ENCODE results near the gene ABCB8. TPM values are rescaled to one million over a fixed set of nuclear protein-coding genes. Genes with fewer than 3 reads are reported as not detected.

ABCB8 gene
- total RNA-seq, 2 experiments from 2014 or later, result 50.3 to 52.4 TPM

- no peak overlapping the region for H3K27ac Mint-ChIP-seq
- ATAC-seq, result no peak
These were observed 20.7 kb downstream of the ABCB8 start for GRCh38 chr7:151048911-151049463.

GRCh38 chr7:151051108-151051507 is 22.9 kb downstream of the ABCB8 start:
- CTCF ChIA-PET, result interaction anchor here (0.7 to 1.9 kb wide), 3 partner anchors 9 to 62 kb away, joined by 3 to 7 read pairs (median 4); no protein-coding TSS in a partner anchor
- no peaks in the 10 kb centered on the region for H3K9me3 Mint-ChIP-seq (ENCODE audit: low read depth)
- peaks cover 10% of the 10 kb centered on the region for H3K4me1 Mint-ChIP-seq
- ATAC-seq (peak; percentile 75), DNase-seq (peak; percentile 68)
- H3K36me3 Mint-ChIP-seq, result no peaks in the 10 kb centered on the region
- H3K27ac Mint-ChIP-seq, result no peak overlapping the region
- H3K4me3 Mint-ChIP-seq, result no peak overlapping the region
- peaks cover 9% of the 10 kb centered on the region for H3K27me3 Mint-ChIP-seq

More at GRCh38 chr7:151048911-151049463, 20.7 kb downstream of the ABCB8 start:
- no peak overlapping the region for H3K4me3 Mint-ChIP-seq
- no peaks in the 10 kb centered on the region for H3K36me3 Mint-ChIP-seq
- peaks cover 10% of the 10 kb centered on the region for H3K4me1 Mint-ChIP-seq
- H3K9me3 Mint-ChIP-seq (ENCODE audit: low read depth), result no peaks in the 10 kb centered on the region
- H3K27me3 Mint-ChIP-seq, result peaks cover 9% of the 10 kb centered on the region
- CTCF ChIA-PET, result no interaction called here
- DNase-seq, result no peak

GRCh38 chr7:151053096-151053495 is 24.8 kb downstream of the ABCB8 start:
- H3K36me3 Mint-ChIP-seq, result no peaks in the 10 kb centered on the region
- peaks cover 9% of the 10 kb centered on the region for H3K27me3 Mint-ChIP-seq
- no peak for DNase-seq
- no peaks in the 10 kb centered on the region for H3K9me3 Mint-ChIP-seq (ENCODE audit: low read depth)
- H3K4me3 Mint-ChIP-seq, result no peak overlapping the region
- no peak for ATAC-seq
- peaks cover 20% of the 10 kb centered on the region for H3K4me1 Mint-ChIP-seq
- no peak overlapping the region for H3K27ac Mint-ChIP-seq
- CTCF ChIA-PET, result interaction anchor here (0.8 kb wide), 1 partner anchor 71 kb away, joined by 3 read pairs; no protein-coding TSS in a partner anchor

- Mint-ChIP-seq H3K36me3 (no peaks in the 10 kb centered on the region), H3K4me1 (peaks cover 24% of the 10 kb centered on the region), H3K4me3 (no peak overlapping the region), H3K27me3 (peaks cover 9% of the 10 kb centered on the region), H3K27ac (no peak overlapping the region), H3K9me3 (ENCODE audit: low read depth) (no peaks in the 10 kb centered on the region)
- DNase-seq, result no peak
- CTCF ChIA-PET, result no interaction called here
- ATAC-seq, result no peak
These were observed 25.5 kb downstream of the ABCB8 start for GRCh38 chr7:151053751-151054150.

GRCh38 chr7:151056283-151056665 is 28.0 kb downstream of the ABCB8 start:
- peaks cover 36% of the 10 kb centered on the region for H3K4me1 Mint-ChIP-seq
- ATAC-seq, result no peak
- H3K36me3 Mint-ChIP-seq, result no peaks in the 10 kb centered on the region
- H3K4me3 Mint-ChIP-seq, result peak overlapping the region; percentile 10
- DNase-seq, result no peak
- H3K9me3 Mint-ChIP-seq (ENCODE audit: low read depth), result no peaks in the 10 kb centered on the region
- no peak overlapping the region for H3K27ac Mint-ChIP-seq
- H3K27me3 Mint-ChIP-seq, result peaks cover 4% of the 10 kb centered on the region
- CTCF ChIA-PET, result interaction anchor here (1.5 kb wide), 1 partner anchor 25 kb away, joined by 4 read pairs; the partner anchor contains the start of gene FASTK

GRCh38 chr7:151056666-151057505 is 28.6 kb downstream of the ABCB8 start:
- Mint-ChIP-seq H3K36me3 (no peaks in the 10 kb centered on the region), H3K4me3 (peak overlapping the region; percentile 91), H3K27me3 (peaks cover 2% of the 10 kb centered on the region), H3K27ac (peak overlapping the region; percentile 73), H3K4me1 (peaks cover 41% of the 10 kb centered on the region), H3K9me3 (ENCODE audit: low read depth) (no peaks in the 10 kb centered on the region)
- no peak for ATAC-seq
- CTCF ChIA-PET, result interaction anchor here (1.0 to 1.4 kb wide), 2 partner anchors 28 to 94 kb away, joined by 3 to 6 read pairs; partner anchors contain the start of gene ABCB8
- DNase-seq, result no peak

GRCh38 chr7:151057506-151057988 is 29.3 kb downstream of the ABCB8 start, which contains the start of gene CDK5:
Gene CDK5 (minus strand): TSS chr7:151057897. CDS start chr7:151057848, 49 bp downstream.
- H3K4me3 Mint-ChIP-seq, result peak within 1 kb of the TSS; percentile 91
- H3K36me3 Mint-ChIP-seq, result no peaks in the 10 kb centered on the region
- ATAC-seq, result peak; percentile 8
- CTCF ChIA-PET, result interaction anchor here (1.0 to 1.4 kb wide), 2 partner anchors 29 to 95 kb away, joined by 3 to 6 read pairs; partner anchors contain the start of gene ABCB8
- H3K27ac Mint-ChIP-seq, result peak within 1 kb of the TSS; percentile 97
- peaks cover under 1% of the 10 kb centered on the region for H3K27me3 Mint-ChIP-seq
- peak; percentile 57 for DNase-seq
- H3K4me1 Mint-ChIP-seq, result peaks cover 41% of the 10 kb centered on the region
- no peaks in the 10 kb centered on the region for H3K9me3 Mint-ChIP-seq (ENCODE audit: low read depth)

GRCh38 chr7:151057989-151058780 is 29.9 kb downstream of the ABCB8 start:
- Mint-ChIP-seq H3K27ac (peak overlapping the region; percentile 97), H3K4me3 (peak overlapping the region; percentile 91), H3K36me3 (no peaks in the 10 kb centered on the region), H3K27me3 (no peaks in the 10 kb centered on the region), H3K9me3 (ENCODE audit: low read depth) (no peaks in the 10 kb centered on the region), H3K4me1 (peaks cover 36% of the 10 kb centered on the region)
- DNase-seq (peak; percentile 99), ATAC-seq (peak; percentile 91)
- CTCF ChIA-PET, result interaction anchor here (0.7 to 1.4 kb wide), 15 partner anchors 8 to 96 kb away, joined by 3 to 6 read pairs (median 3); partner anchors contain the start of genes ABCB8 and FASTK

GRCh38 chr7:151058781-151059366 is 30.6 kb downstream of the ABCB8 start:
- DNase-seq (no peak), ATAC-seq (no peak)
- H3K36me3 Mint-ChIP-seq, result no peaks in the 10 kb centered on the region
- no peaks in the 10 kb centered on the region for H3K27me3 Mint-ChIP-seq
- peak overlapping the region; percentile 97 for H3K27ac Mint-ChIP-seq
- H3K4me3 Mint-ChIP-seq, result peak overlapping the region; percentile 91
- CTCF ChIA-PET, result interaction anchor here (0.7 to 1.4 kb wide), 13 partner anchors 9 to 96 kb away, joined by 3 to 5 read pairs (median 3); partner anchors contain the start of genes ABCB8 and FASTK
- H3K4me1 Mint-ChIP-seq, result peaks cover 34% of the 10 kb centered on the region
- no peaks in the 10 kb centered on the region for H3K9me3 Mint-ChIP-seq (ENCODE audit: low read depth)

- Mint-ChIP-seq H3K4me1 (peaks cover 34% of the 10 kb centered on the region), H3K27ac (peak within 1 kb of the TSS; percentile 97), H3K36me3 (no peaks in the 10 kb centered on the region), H3K27me3 (no peaks in the 10 kb centered on the region), H3K4me3 (peak within 1 kb of the TSS; percentile 91), H3K9me3 (ENCODE audit: low read depth) (no peaks in the 10 kb centered on the region)
- DNase-seq (peak; percentile 78), ATAC-seq (peak; percentile 28)
- CTCF ChIA-PET, result interaction anchor here (0.7 to 1.4 kb wide), 14 partner anchors 8 to 116 kb away, joined by 3 to 6 read pairs (median 3); partner anchors contain the start of genes ABCB8, AGAP3 and FASTK
These were observed 31.3 kb downstream of the ABCB8 start, which contains the start of gene SLC4A2 for GRCh38 chr7:151059367-151060112. Gene SLC4A2 (plus strand): TSS chr7:151059589. CDS start chr7:151061988, 2,399 bp downstream.

- ATAC-seq (no peak), DNase-seq (no peak)
- CTCF ChIA-PET, result interaction anchor here (0.7 to 1.3 kb wide), 12 partner anchors 9 to 116 kb away, joined by 3 to 7 read pairs (median 3); partner anchors contain the start of genes ABCB8, AGAP3 and FASTK
- H3K27ac Mint-ChIP-seq, result peak overlapping the region; percentile 66
- H3K9me3 Mint-ChIP-seq (ENCODE audit: low read depth), result no peaks in the 10 kb centered on the region
- H3K4me3 Mint-ChIP-seq, result peak overlapping the region; percentile 91
- H3K27me3 Mint-ChIP-seq, result no peaks in the 10 kb centered on the region
- peaks cover 34% of the 10 kb centered on the region for H3K4me1 Mint-ChIP-seq
- no peaks in the 10 kb centered on the region for H3K36me3 Mint-ChIP-seq
These were observed 31.8 kb downstream of the ABCB8 start for GRCh38 chr7:151060113-151060415.

Data from activated CD8-positive, alpha-beta memory T cell treated with anti-CD3 and anti-CD28 coated beads, Interleukin-2, amount 10 ng/mL, durations not matched to agents 7 days and 5 days (primary cell).